ENCODE data around the gene MYO19.

GRCh38 chr17:36511216-36511615 is 23.5 kb downstream of the MYO19 start:
- TF ChIP-seq CTCF (IDR thresholded peaks at IDR 0.05; ENCODE audit: low read length) (no peak), EZH2 (optimal IDR thresholded peaks at IDR 0.05; ENCODE audit: low read depth, low read length) (no peak), EZH2phosphoT487 (IDR thresholded peaks at IDR 0.05; ENCODE audit: low read length) (no peak)
